ENCODE measurements around the gene NXPH3. TPM values are rescaled to one million over a fixed set of nuclear protein-coding genes. Genes with fewer than 3 reads are reported as not detected.

Gene NXPH3
- total RNA-seq, 4 donors from 2014 or later, result 0.53 to 3.8 (median 1.5) TPM

- no peak for DNase-seq
- intact Hi-C loops (cut with DNase I), result no loop called here
- Histone ChIP-seq H3K27me3 (no peaks in the 10 kb centered on the region), H3K36me3 (peaks cover 0 to 30% (median 0%) of the 10 kb centered on the region in 3 donors), H3K9me3 (no peaks in the 10 kb centered on the region), H3K27ac (peak overlapping the region in 2 of 4 donors; percentile 52 to 63), H3K4me3 (no peak overlapping the region), H3K4me1 (peaks cover 0 to 7% (median 0%) of the 10 kb centered on the region in 3 donors)
- 73 to 83% methylated on average over 7 of the region's 8 CpGs for WGBS, 2 donors
- TF ChIP-seq POLR2A (IDR thresholded peaks at IDR 0.05), result no peak
- TF ChIP-seq, protein P1, sequence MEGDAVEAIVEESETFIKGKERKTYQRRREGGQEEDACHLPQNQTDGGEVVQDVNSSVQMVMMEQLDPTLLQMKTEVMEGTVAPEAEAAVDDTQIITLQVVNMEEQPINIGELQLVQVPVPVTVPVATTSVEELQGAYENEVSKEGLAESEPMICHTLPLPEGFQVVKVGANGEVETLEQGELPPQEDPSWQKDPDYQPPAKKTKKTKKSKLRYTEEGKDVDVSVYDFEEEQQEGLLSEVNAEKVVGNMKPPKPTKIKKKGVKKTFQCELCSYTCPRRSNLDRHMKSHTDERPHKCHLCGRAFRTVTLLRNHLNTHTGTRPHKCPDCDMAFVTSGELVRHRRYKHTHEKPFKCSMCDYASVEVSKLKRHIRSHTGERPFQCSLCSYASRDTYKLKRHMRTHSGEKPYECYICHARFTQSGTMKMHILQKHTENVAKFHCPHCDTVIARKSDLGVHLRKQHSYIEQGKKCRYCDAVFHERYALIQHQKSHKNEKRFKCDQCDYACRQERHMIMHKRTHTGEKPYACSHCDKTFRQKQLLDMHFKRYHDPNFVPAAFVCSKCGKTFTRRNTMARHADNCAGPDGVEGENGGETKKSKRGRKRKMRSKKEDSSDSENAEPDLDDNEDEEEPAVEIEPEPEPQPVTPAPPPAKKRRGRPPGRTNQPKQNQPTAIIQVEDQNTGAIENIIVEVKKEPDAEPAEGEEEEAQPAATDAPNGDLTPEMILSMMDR (IDR thresholded peaks at IDR 0.05), result no peak
These were observed 13.3 kb downstream of the NXPH3 start for GRCh38 chr17:49588726-49589576.

DNA sequence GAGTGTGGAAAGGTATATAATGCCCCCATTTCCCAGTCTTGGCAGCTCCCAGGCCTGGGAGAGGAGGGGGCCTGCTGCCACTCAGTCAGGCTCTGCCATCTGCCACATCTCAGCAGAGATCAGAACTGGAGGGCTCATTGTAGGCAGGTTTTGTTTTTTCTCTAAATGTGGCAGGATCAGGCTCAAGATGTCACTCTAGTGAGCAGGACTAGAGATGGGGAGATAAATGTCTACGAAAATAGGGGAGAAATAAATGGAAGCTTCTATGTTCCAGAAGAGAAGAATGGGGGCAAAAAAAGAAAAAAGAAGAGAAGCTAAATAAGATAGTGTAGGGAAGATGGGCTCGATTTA lies 13.9 kb downstream of the NXPH3 start:
- Histone ChIP-seq H3K36me3 (peaks cover 0 to 36% (median 0%) of the 10 kb centered on the region in 3 donors), H3K27ac (peak overlapping the region in 2 of 4 donors; percentile 52 to 63), H3K4me3 (no peak overlapping the region), H3K9me3 (no peaks in the 10 kb centered on the region), H3K27me3 (no peaks in the 10 kb centered on the region), H3K4me1 (peaks cover 0 to 7% (median 0%) of the 10 kb centered on the region in 3 donors)
- no peak for DNase-seq
- TF ChIP-seq POLR2A (IDR thresholded peaks at IDR 0.05), result no peak
- TF ChIP-seq, protein P1 (IDR thresholded peaks at IDR 0.05), result no peak
- intact Hi-C loops (cut with DNase I), result no loop called here
- WGBS, 2 donors, result 74 to 85% methylated on average over 2 of the region's 2 CpGs

DNA sequence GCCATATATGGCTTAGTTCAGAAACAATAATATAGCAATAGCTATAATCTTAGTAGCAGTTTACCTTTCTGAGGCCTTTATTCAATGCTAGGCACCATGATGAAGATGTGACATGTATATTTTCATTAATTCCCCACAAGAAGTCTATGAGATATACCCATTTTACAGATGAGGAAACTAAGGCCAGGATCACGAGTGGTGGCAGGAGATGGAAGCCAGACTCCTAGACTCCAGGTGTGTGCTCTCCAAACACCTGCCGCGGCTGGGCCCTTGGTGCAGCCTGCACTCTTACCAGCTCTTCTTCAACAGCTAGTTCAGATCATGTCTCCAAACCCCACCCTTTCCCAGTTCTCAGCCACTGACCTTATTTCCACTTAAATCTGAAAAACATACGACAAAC lies 15.2 kb downstream of the NXPH3 start:
- peaks cover 0 to 7% (median 0%) of the 10 kb centered on the region in 3 donors for H3K4me1 ChIP-seq
- no peaks in the 10 kb centered on the region for H3K27me3 ChIP-seq
- DNase-seq, result no peak
- peaks cover 0 to 49% (median under 1%) of the 10 kb centered on the region in 3 donors for H3K36me3 ChIP-seq
- TF ChIP-seq, protein P1 (IDR thresholded peaks at IDR 0.05), result no peak
- TF ChIP-seq POLR2A (IDR thresholded peaks at IDR 0.05), result no peak
- H3K27ac ChIP-seq, result no peak overlapping the region
- 98 to 100% methylated on average over 2 to 4 of the region's 4 CpGs for WGBS, 2 donors
- no peaks in the 10 kb centered on the region for H3K9me3 ChIP-seq
- H3K4me3 ChIP-seq, result no peak overlapping the region
- intact Hi-C loops (cut with DNase I), result no loop called here

DNA sequence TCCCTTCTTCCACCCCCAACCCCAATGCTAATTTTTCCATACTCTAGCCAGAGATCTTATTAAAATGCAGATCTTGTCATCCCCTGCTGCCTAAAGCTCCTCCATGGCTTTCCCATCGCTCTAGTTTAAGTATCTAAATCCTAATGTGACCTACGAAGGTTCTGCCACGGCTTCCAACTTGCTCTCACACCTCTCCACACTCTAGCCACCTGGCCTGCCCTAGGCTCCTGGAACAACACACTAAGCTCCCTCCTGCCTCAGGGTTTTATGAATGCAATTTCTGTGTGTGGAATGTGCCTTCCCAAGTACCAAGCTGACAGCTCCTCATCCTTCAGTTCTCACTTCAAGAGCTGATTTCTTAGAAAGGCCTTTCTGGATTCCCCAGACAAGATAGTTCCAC lies 16.6 kb downstream of the NXPH3 start:
- no peak for TF ChIP-seq POLR2A (IDR thresholded peaks at IDR 0.05)
- TF ChIP-seq, protein P1 (IDR thresholded peaks at IDR 0.05), result no peak
- no peaks in the 10 kb centered on the region for H3K9me3 ChIP-seq
- H3K4me3 ChIP-seq, result no peak overlapping the region
- H3K4me1 ChIP-seq, result peaks cover 0 to 10% (median 0%) of the 10 kb centered on the region in 3 donors
- DNase-seq, result no peak
- WGBS, 2 donors, result 81 to 96% methylated on average over 3 of the region's 3 CpGs
- H3K27ac ChIP-seq, result no peak overlapping the region
- intact Hi-C loops (cut with DNase I), result no loop called here
- peaks cover 0 to 63% (median 9%) of the 10 kb centered on the region in 3 donors for H3K36me3 ChIP-seq
- no peaks in the 10 kb centered on the region for H3K27me3 ChIP-seq

- peaks cover 0 to 20% (median 4%) of the 10 kb centered on the region in 3 donors for H3K4me1 ChIP-seq
- no peak overlapping the region for H3K27ac ChIP-seq
- TF ChIP-seq, protein P1 (IDR thresholded peaks at IDR 0.05), result no peak
- TF ChIP-seq POLR2A (IDR thresholded peaks at IDR 0.05), result no peak
- WGBS, 2 donors, result 84 to 87% methylated on average over 4 of the region's 4 CpGs
- H3K27me3 ChIP-seq, result no peaks in the 10 kb centered on the region
- H3K36me3 ChIP-seq, result peaks cover 4 to 90% (median 13%) of the 10 kb centered on the region in 3 donors
- intact Hi-C loops (cut with DNase I), result no loop called here
- DNase-seq, result no peak
- no peak overlapping the region for H3K4me3 ChIP-seq
- H3K9me3 ChIP-seq, result no peaks in the 10 kb centered on the region
These were observed 19.7 kb downstream of the NXPH3 start for GRCh38 chr17:49595328-49595727.

Data from esophagus squamous epithelium (tissue), 5 donors.